HG03460 (cell line): ENCODE measurements around the gene CRYM.
"Not testable (repeated sequence)": the region's sequence is repeated elsewhere in the genome, so short reads cannot be mapped to it uniquely, and the experiment has no call there.

Experiments
- ATAC-seq: cut with Tn5 transposase; IDR thresholded peaks from one replicate; pipeline ENCODE4 v1.9.1; 2021; ENCODE audit not compliant: unreplicated experiment

The CRYM gene

DNA sequence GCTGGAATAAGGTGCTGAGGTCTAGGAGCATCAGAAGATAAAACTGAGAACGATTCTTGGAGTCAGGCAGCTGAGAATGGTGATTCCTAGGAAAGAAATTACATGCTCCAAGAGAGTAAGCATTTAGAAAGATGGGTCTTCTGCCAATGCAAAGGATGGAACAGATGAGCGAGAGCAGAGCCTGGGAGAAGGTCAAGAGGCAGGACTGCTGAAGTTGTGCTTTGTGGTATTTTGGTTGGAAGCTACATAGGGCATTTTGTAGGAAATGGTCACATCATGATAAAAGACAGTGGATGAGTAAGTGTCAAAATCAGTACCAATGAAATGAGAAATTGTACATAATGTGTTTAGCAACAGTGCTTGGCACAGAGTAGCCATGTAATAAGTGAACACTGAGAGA, 1.4 kb upstream of the CRYM start:
- ATAC-seq, result no peak

DNA sequence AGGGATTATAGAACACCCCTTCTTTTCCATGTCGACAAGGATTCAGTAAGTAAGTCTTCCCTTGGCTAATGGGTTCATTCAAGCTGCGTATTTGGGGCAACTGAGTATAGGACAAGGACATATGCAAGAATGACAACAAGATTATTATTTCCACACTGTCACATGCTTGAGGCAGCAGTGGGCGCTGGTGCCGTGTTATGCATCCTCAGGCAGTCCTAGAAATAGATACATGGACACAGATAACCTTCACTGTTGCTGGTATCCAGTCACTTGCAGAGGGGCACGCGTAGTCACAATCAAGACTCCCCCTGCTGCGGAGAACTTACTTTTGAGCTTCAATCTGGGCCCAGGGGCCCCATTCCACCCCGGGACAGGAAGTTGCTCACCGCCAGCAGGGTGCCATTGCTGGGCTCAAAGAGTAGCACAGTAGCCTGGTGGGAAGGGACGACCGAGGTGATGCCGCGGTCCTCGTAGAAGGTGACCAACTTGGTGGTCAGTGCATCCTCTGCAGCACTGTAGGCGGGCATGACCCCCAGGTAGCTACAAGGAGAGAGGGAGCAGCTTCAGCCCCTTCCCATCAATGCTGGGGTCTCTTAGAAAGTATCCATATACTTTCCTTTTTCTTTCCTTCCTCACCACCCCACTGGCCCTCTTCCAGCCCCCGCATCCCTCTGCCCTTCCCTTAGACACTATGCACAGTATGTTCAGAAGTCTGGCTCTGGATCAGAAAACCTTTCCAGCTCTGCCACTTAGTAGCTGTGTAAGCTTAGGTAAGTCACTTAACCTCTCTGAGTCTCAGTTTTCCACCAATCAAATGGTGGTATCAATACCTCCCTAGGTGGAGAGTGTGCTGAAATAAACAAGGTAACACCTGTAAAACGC, 804 bp downstream of the CRYM start:
- ATAC-seq, result no peak

DNA sequence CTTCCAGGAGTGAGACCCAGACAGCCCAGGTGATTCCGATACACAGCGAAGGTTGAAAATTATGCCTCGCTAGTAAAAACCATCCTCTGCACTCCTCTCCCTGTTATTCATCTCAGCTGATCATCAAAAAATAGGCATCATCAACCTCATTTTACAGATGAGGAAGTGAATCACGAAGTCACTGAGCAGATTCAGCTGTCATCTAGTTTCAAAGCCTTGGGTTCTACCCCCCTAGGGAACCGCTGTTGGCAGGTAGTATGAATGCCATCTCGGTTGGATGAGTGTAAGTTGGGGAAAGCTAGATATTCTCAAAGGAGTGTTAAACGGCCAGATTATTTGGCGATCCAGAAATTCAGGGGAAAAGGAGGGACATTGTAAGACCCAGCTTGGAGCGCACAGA, 2.0 kb downstream of the CRYM start:
- ATAC-seq, result no peak

DNA sequence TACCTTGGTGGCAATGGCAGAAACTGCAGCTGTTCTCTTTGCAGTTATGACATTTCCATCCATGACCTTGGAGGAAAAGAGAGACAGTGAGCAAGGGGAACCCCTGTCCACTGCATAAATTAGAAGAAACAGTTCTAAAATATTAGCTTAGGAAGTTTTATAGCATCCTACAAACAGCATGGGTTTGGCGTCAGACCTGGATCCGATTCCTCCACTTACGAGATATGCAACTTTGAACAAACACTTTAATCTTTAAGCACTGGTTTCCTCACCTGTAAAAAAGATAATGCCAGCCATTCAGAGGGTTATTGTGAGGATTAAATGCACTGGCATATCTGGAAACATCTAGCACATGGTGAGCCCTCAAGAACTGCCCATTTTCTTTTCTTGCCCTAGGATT, 2.6 kb downstream of the CRYM start:
- ATAC-seq, result no peak

DNA sequence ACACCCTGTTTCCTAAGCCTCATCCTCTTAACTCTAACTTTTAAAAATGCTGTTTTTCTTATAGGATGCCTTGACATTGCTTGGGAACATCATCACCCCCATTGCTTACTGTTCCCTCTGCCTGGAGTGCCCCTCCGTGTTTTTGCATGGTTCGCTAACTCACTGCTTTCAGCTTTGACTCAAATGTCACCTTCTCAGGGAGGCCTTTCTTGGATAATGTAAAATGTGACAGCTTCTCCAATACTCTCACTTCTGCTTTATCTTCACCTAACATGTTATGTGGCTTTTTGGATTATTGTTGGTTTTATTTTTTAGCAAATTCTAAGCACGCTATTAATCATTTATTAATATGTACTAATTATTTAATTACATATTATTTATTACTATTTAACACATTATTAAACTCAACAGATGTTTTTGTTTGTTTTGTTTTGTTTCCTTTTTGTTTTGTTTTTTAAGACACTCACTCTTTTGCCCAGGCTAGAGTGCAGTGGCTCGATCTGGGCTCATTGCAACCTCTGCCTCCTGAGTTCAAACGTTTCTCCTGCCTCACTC, 3.8 kb downstream of the CRYM start:
- peak; percentile 47 for ATAC-seq

DNA sequence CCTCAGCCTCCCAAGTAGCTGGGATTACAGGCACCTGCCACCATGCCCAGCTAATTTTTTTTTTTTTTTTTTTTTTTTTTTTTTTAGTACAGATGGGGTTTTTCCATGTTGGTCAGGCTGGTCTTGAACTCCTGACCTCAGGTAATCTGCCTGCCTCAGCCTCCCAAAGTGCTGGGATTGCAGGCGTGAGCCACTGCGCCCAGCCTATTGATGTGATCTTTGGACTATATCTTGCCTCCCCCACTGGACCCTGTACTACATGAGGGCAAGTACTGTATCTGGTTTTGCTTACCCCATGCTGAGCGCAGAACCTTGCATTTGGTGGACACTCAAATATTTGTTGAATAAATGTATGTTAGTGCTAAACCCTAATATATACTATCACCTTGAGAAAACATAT, 5.3 kb downstream of the CRYM start:
- ATAC-seq, result not testable (repeated sequence)

DNA sequence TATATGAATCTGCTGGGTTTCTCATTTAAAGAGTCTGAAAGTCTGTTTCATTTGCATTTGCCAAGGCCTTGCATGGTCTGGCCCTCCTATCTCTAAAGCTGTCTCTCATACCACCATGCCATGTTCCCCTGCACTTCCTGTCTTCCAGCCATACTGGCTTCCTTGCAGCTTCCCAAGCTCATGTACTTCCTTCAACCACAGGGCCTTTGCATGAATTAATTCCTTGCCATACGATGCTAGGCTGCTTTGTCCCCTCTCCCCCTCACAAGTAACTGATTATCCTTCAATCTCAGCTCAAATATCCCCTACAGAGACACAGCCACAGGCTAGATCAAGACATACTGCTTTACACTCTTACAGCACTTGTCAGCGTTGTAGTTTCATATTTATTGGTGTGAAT, 5.8 kb downstream of the CRYM start:
- no peak for ATAC-seq

DNA sequence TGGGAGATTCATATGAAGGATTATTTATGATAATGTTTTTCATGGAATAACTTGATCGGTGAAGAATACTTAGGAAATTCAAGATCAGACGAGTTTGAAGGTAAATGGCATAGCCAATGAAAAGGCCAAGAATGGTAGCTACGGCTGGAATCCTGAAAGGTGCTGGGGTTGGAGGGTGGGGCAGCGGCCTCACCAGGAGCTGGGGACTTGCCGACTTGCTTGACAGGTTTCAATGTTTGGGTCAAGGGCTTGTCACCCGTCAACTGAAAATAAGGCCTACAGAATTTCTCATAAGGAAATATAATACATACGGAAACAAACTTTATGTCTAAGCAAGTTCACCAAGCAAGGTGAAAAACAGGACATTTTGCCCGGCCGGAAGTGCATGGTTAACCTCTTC, 9.9 kb downstream of the CRYM start:
- no peak for ATAC-seq

DNA sequence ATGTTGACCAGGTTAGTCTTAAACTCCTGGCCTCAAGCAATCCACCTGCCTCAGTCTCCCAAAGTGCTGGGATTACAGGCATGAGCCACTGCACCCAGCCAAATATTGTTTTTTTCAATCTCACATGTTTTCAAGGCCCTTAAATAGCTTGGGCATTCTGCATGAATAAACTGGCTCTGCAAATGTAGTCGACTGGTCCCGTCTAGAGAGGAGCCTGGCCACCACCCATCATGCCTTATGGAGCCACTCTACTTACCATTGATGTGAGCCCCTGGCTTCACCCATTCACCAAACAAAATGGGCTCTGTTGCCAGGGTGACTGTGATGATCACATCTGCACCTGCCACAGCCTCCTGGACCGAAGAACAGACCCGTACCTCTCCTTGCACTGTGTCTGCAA, 10.8 kb downstream of the CRYM start:
- ATAC-seq, result no peak

DNA sequence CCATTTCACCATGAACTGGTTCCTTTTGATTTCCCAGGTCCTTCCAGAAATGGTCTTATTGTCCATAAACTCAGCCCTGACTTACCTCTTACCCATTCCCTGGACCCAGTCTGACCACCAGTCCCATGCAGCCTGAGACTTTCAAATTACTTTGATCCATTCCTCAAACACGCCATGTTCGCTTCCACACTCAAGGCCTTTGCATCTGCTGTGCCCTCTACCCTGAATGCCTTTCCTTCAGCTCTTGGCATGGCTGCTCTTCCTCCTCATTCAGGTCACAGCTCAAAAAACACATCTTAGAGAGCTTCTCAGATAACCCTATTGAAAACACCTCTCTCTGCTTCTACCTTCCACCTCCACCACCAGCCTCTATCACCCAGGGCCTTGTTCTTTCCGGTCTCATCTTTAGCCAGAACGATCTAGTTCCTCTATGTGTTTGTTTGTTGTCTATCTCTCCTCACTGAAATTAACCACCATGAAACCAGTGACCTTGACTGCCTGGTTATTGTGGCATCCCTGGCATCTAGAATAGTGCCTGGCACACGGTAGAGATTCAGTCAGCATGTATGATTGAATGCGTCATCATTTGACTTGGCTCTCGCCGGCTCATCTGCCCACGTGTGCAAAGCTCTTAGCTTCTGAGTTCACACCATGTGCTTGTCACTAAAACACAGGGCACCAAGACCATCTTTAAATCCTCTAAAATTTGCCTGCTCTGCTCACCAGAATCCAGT, 12.8 kb downstream of the CRYM start:
- ATAC-seq, result no peak

DNA sequence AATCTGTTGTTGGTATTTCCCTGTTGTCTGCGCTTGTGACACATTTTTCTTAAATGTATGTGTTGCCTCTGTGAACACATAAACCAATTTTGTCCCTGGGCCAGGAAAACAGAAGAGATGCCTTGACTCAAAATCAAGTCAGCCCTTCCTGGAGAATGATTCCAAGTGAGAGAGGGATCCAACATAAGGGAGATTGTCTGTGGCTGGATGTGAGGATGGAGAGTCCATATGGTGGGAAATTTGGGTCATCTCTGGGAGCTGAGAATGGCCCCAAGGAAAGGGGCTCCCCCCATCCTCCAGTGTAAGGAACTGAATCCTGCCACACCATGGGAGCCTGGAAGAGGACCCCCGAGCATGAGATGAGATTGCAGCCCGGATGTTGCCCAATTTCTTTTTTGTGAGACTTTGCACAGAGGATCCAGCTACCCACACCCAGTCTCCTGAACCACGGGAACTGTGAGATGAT, 13.5 kb downstream of the CRYM start:
- ATAC-seq, result no peak

DNA sequence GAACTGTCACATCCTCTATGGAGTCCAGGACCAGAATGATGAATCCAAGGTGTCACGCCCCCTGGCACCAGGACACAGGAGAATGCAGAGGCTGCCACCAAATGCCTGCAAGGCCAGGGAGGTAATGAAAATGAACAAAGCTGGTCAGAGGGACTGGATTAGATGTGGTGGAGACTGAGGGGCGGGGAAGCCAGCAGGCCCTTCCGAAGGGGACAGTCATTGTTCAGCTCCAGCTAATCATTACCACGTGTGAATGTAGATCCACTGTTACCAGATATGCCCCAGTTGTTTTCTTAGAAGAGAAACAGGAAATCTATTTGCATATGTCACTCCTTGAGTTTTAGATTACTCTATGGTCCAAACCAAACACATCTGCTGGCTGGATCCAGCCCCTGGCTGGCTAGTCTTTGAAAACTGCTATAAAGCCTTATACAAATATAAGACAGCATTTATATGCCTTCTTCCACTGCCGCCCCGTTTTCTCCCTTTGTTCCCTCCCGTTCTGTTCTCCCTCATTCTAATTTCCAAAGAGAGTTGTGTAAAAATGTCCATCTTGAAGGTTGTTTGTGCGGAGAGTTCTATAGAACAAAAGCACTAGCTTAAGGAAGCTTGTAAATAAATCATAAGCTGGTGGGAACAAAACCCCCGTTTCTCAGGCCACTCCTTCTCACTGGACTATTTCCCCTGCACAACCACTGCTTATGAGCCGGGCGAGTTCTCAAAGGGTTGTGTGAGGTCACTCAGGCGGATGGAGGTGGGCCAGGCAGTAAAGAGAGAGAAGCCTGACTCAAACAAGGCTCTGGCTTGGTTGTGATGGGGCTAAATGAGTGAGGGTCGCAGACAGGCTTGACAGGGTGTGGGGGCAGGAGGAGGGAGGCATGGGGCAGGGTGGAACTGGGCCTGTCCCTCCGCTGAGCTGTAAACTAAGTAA, 14.2 kb downstream of the CRYM start:
- peak; percentile 87 for ATAC-seq

DNA sequence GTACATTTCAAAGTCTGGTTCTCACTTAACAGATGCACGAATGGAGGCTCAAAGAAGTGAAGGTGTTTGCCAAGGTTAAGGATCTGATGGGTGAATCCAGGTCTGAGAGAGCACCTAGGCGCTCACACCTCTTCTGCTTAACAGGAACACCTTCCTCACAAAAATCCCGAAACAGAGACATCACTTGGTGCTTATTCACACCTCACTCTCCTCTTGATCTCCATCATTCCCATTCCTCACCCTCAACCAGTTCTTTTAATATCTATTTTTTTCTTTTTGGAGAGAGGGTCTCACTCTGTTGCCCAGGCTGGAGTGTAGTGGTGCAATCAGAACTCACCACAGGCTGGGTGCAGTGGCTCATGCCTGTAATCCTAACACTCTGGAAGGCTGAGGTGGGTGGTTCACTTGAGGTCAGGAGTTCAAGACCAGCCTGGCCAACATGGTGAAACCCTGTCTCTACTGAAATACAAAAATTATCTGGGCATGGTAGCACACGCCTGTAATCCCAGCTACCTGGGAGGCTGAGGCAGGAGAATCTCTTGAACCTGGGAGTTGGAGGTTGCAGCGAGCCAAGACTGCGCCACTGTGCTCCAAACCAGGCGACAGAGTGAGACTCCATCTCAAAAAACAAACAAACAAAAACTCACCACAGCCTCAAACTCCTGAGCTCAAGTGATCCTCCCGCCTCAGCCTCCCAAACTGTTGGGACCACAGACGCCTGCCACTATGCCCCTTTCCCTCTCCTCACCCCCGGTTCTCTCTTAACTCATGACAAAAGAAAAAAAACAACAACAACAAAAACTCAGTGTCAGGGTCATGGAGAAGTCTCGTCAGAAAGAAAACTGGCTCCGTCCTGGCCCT, 15.1 kb downstream of the CRYM start:
- no peak for ATAC-seq

DNA sequence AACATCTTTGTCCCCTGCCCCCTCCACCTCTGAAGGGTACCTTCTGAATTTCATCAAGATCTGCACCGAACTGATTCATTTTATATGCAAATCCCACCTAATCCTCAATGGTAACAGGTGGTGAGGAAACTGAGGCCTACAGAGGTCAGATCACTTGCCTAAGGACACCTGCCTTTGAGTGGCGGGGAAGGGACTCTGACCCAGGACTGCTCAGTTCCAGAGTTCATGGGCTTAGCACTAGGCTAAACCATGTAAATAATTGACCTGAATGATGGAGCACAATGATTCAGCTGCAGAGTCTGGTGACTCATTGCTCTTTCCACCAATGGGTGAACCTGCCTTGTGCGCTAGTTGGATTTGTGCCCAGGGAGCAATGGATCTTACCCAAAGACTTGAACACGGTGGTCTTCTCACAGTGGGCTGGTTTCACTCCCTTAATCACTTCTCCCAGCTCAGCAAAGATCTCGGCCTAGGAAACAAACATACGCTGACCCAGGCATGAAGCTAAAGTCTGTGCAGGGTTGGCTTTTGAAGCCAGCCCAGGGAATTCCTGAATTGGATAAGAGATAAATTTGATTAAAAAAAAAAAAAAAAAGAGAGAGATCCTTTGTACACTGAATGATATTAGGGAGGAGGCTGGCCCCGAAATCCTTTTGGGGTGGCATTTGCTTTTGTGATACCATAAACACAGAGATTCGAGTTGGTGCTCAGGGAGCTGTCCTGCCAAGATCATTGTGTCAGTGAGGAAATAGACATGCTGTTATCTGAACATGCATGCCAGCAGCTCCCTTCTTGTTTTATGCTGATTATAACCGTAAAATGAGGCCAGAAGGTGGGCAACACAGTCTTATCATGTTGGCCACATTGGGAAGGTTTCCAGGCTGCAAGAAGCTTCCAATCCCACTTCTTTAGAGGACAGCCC, 17.0 kb downstream of the CRYM start:
- ATAC-seq, result no peak

DNA sequence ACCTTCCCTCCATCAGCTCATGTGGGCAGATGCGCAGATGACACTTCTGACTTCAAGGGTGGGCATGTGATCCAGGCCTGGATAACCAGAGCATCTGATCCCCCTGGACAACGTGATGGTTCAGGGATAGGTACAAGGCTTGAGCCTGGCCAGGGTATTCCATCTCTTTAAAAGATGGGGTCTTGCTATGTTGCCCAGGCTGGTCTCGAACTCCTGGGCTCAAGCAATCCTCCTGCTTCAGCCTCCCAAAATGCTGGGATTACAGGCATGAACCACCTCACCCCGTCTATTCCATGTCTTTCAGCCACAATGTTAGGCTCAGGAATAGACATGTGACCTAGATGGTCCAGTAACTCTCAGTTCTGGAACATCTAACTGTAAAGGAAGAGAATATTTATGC, 20.8 kb downstream of the CRYM start:
- no peak for ATAC-seq

DNA sequence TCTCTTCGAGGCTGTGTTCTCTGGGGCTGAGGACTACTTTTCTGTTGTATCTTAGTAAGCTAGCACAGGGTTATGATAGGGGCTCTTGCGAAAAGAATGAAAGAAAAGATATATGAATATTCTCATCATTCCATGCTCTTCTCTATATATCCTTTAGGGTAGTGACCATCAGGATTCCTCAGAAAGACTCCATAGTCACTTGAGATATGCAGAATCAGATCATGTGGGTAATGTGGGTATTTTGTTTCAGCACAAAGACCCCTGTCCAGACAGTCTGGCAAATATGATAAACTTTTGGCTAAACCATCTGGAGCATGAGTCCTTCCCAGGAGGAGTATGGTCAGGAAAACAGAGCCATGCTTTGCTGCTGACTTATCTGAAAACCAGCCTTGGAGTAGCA, 21.5 kb downstream of the CRYM start:
- ATAC-seq, result no peak

DNA sequence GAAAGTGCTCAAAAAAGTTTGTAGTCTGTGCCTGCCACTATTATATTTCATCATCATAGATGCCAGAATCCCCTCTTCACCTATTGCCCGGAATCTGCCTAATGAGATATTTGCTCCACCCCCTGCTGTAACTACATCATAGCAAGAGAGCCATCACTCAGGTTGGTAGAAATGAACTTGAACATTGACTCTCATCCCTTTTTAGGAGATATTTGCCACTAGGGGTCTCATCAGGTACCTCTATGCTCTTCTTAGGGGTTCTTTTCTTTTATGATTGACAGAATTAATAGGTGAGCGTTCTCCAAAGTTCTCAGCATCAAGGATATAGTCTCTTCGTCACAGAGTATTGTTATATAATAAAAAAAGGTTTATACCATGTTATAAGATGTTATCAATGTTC, 24.6 kb downstream of the CRYM start:
- ATAC-seq, result no peak

DNA sequence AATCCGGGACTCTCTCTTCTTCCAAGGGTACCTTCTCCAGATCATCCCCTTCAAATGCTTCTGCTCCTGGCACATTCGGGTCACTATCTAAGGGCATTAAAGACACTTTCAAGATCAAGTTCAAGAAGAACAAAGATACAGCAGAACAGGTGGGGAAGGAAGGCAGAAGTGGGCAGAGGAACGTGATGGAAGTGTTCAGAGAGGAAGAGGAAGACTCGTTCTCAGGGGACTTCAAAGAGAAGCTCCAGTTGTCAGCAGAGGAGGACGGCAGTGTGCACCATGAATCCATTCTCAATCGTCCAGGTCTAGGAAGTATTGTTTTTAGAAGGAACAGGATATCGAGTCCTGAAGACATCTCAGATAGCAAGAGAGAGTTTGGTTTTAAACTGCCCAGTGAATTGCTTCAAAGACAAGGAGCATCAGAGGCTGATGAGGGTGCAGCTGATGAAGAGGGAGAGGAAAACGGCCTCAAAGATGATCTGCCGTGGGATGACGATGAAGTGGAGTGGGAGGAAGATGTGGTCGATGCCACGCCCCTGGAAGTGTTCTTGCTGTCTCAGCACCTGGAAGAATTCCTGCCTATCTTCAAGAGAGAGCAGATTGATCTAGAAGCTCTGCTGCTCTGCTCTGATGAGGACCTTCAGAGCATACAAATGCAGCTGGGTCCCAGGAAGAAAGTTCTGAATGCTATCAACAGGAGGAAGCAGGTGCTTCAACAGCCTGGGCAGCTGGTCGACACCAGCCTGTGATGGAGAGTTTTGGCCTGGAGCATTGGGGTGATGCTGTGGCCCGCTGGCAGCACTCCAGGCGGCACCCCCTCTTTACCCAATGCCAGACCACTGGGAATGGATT, 27.8 kb downstream of the CRYM start:
- no peak for ATAC-seq
